Stimulated activated naive CD8-positive, alpha-beta T cell treated with anti-CD3 and anti-CD28 coated beads, Interleukin-15, Interleukin-2, amounts not matched to agents 100 ng/mL and 50 ng/mL, for 24 hours (primary cell): Measurements from ENCODE around the gene ASH1L.
"Not testable (repeated sequence)": the region's sequence is repeated elsewhere in the genome, so short reads cannot be mapped to it uniquely, and the experiment has no call there.

Source experiments
- H3K27ac Mint-ChIP-seq: one replicate; pipeline ENCODE4 v1.8.0; 2021; ENCODE audit warnings: mild to moderate bottlenecking, mixed read lengths
- H3K27me3 Mint-ChIP-seq: one replicate; pipeline ENCODE4 v1.8.0; 2021; ENCODE audit warnings: mixed read lengths
- H3K36me3 Mint-ChIP-seq: one replicate; pipeline ENCODE4 v1.8.0; 2021; ENCODE audit warnings: low read depth, mixed read lengths
- H3K4me1 Mint-ChIP-seq: one replicate; pipeline ENCODE4 v1.8.0; 2021; ENCODE audit warnings: low read depth, mixed read lengths
- H3K4me3 Mint-ChIP-seq: one replicate; pipeline ENCODE4 v1.8.0; 2021; ENCODE audit warnings: mild to moderate bottlenecking, mixed read lengths
- H3K9me3 Mint-ChIP-seq: one replicate; pipeline ENCODE4 v1.8.0; 2021; ENCODE audit warnings: mixed read lengths

The ASH1L gene, protein sequence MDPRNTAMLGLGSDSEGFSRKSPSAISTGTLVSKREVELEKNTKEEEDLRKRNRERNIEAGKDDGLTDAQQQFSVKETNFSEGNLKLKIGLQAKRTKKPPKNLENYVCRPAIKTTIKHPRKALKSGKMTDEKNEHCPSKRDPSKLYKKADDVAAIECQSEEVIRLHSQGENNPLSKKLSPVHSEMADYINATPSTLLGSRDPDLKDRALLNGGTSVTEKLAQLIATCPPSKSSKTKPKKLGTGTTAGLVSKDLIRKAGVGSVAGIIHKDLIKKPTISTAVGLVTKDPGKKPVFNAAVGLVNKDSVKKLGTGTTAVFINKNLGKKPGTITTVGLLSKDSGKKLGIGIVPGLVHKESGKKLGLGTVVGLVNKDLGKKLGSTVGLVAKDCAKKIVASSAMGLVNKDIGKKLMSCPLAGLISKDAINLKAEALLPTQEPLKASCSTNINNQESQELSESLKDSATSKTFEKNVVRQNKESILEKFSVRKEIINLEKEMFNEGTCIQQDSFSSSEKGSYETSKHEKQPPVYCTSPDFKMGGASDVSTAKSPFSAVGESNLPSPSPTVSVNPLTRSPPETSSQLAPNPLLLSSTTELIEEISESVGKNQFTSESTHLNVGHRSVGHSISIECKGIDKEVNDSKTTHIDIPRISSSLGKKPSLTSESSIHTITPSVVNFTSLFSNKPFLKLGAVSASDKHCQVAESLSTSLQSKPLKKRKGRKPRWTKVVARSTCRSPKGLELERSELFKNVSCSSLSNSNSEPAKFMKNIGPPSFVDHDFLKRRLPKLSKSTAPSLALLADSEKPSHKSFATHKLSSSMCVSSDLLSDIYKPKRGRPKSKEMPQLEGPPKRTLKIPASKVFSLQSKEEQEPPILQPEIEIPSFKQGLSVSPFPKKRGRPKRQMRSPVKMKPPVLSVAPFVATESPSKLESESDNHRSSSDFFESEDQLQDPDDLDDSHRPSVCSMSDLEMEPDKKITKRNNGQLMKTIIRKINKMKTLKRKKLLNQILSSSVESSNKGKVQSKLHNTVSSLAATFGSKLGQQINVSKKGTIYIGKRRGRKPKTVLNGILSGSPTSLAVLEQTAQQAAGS (N-terminal part only)

DNA sequence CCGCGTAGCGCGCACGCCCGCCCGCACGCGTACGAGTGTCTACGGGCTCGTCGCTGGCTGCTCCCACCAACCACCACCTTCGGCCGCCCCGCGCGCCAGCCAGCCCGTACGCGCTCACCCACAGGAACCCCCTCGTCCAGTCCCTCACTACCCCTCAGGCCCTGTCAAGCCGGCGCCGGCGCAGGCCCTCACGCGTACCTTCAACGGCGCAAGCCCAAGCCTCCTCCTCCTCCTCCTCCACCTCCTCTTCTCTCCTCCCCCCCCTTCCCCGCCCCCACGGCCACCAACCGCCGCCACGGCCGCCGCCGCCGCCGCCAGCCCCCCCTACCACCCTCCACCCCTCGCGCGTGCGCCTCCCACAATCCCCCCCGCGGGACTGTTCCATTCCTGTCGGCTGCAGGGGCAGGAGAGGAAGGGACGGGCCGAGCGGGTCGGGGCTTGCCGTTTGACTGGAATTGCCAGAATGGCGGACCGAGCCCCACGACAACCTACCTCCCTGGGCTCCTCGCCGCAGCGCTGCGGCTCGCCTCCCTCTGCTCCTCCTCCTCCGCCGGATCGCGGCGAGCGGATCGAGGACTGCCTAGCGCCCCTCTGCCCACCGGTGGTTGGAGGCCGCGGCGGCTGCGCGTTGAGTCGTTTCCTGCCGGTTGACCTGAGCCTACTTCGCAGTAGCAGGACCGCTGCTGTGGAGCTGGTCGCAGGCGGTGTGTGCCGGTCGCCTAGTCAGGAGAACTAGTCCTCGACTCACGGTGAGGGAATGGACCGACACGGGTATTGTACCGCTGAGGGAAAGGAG lies at the start of gene ASH1L:
TSS of gene ASH1L (minus strand) at position 223 of the 796 bp plus-strand sequence. CDS start 41,284 bp downstream, outside the sequence.
- H3K36me3 Mint-ChIP-seq, result peaks cover 23% of the 10 kb centered on the region

DNA sequence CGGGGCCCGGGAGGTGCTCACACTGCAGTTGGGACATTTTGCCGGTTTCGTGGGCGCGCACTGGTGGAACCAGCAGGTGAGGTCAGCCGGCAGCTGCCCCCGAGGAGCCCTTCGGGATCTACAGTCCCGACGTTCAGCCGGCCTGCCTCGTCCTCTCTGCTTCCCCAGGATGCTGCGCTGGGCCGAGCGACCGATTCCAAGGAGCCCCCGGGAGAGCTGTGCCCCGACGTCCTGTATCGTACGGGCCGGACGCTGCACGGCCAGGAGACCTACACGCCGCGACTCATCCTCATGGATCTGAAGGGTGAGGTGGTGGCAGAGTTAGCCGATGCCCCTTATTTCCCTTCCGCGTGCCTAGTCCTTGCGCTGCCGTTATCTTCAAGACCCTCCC lies 47.6 kb upstream of the ASH1L start:
- Mint-ChIP-seq H3K4me1 (peaks cover 13% of the 10 kb centered on the region), H3K36me3 (peaks cover 21% of the 10 kb centered on the region), H3K27ac (peak overlapping the region; percentile 95), H3K4me3 (peak overlapping the region; percentile 94)
- not testable (repeated sequence) for H3K9me3 Mint-ChIP-seq, H3K27me3 Mint-ChIP-seq

More for the DNA sequence above, at the start of gene ASH1L:
- H3K4me1 Mint-ChIP-seq, result peaks cover 45% of the 10 kb centered on the region
- peak within 1 kb of the TSS; percentile 99 for H3K4me3 Mint-ChIP-seq
- H3K9me3 Mint-ChIP-seq, result no peaks in the 10 kb centered on the region
- H3K27me3 Mint-ChIP-seq, result no peaks in the 10 kb centered on the region
- peak within 1 kb of the TSS; percentile 99 for H3K27ac Mint-ChIP-seq

DNA sequence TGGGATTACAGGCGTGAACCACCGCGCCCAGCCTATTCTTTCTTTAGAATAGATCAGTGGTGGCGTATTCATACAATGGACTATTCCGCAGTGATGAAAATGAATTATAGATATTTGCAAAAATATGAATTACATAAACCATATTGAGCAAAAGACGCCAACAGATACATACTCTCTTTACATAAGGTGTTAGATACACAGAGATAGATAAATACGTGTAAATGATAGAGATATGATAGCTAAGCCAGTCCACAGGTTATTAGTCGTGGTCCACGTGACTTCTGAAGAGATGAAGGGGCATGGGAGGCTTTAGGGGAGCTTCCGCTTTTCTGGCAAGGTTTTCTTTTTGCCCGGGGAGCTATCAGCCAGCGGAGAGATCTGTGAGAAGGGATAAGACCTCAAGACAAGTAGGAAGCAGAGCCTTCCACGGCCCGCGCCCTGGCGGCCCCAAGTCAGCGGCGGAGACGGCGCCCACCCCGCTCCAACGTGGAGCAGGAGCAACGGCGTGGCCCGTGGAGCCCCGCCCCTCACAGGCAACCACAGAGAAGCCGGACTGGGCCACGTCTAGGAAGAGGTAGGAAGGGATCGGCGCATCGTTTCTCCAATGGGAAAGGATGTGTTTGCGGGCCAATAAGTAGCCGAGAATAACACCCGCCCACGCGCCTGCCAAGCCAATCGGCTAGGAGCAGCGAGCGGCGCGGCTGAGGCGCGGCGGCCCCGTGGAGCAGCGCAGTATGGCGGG lies 47.1 kb upstream of the ASH1L start, which contains the start of gene MSTO1:
TSS of gene MSTO1 (plus strand) at position 704 of the 742 bp plus-strand sequence. CDS start at position 735, 31 bp downstream.
- H3K4me3 Mint-ChIP-seq, result peak within 1 kb of the TSS; percentile 94
- peaks cover 13% of the 10 kb centered on the region for H3K4me1 Mint-ChIP-seq
- no peaks in the 10 kb centered on the region for H3K9me3 Mint-ChIP-seq
- peak within 1 kb of the TSS; percentile 95 for H3K27ac Mint-ChIP-seq
- H3K36me3 Mint-ChIP-seq, result peaks cover 17% of the 10 kb centered on the region
- no peaks in the 10 kb centered on the region for H3K27me3 Mint-ChIP-seq

DNA sequence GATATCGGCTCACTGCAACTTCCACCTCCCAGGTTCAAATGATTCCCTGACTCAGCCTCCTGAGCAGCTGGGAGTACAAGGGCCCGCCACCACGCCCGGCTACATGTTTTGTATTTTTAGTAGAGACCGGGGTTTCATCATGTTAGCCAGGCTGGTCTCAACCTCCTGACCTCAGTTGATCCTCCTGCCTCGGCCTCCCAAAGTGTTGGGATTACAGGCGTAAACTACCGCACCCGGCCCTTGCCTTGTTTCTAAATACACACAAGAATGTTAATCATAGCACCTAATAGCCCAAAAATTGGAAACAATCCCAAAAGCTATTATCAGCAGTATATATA lies 46.3 kb upstream of the ASH1L start:
- Mint-ChIP-seq H3K4me1 (peaks cover 13% of the 10 kb centered on the region), H3K27me3 (no peaks in the 10 kb centered on the region), H3K36me3 (peaks cover 14% of the 10 kb centered on the region), H3K4me3 (peak overlapping the region; percentile 59), H3K27ac (no peak overlapping the region), H3K9me3 (no peaks in the 10 kb centered on the region)

DNA sequence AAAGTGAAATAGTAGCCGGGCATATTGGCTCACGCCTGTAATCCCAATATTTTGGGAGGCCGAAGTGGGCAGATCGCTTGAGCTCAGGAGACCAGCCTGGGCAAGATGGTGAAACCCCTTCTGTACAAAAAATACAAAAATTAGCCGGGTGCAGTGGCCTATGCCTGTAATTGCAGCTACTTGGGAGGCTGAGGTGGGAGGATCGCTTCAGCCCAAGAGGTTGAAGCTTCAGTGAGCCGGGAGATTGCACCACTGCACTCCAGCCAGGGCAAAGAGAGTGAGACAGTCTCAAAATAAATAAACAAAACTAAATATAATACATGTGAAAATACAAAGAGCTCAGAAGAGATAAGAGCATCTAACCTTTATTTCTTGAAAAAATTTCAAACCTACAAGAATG lies 45.1 kb upstream of the ASH1L start:
- H3K9me3 Mint-ChIP-seq, result no peaks in the 10 kb centered on the region
- H3K36me3 Mint-ChIP-seq, result peaks cover 9% of the 10 kb centered on the region
- H3K27ac Mint-ChIP-seq, result no peak overlapping the region
- H3K4me1 Mint-ChIP-seq, result peaks cover 12% of the 10 kb centered on the region
- no peak overlapping the region for H3K4me3 Mint-ChIP-seq
- no peaks in the 10 kb centered on the region for H3K27me3 Mint-ChIP-seq

DNA sequence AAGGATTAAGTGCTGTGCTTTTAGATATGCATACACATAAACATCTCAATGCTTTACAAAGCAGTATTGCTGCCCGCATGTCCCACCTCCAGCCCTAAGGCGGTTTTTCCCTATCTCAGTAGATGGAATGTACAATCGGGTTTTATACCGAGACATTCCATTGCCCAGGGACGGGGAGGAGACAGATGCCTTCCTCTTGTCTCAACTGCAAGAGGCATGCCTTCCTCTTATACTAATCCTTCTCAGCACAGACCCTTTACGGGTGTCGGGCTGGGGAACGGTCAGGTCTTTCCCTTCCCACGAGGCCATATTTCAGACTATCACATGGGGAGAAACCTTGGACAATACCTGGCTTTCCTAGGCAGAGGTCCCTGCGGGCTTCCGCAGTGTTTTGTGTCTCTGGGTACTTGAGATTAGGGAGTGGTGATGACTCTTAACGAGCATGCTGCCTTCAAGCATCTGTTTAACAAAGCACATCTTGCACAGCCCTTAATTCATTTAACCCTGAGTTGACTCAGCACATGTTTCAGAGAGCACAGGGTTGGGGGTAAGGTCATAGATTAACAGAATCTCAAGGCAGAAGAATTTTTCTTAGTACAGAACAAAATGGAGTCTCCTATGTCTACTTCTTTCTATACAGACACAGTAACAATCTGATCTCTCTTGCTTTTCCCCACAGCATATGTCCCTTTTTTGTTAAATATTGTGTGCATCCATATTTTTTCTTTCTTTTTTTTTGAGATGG lies 37.4 kb upstream of the ASH1L start:
- not testable (repeated sequence) for H3K36me3 Mint-ChIP-seq, H3K4me3 Mint-ChIP-seq, H3K27ac Mint-ChIP-seq, H3K27me3 Mint-ChIP-seq, H3K9me3 Mint-ChIP-seq
- peaks cover 11% of the 10 kb centered on the region for H3K4me1 Mint-ChIP-seq

DNA sequence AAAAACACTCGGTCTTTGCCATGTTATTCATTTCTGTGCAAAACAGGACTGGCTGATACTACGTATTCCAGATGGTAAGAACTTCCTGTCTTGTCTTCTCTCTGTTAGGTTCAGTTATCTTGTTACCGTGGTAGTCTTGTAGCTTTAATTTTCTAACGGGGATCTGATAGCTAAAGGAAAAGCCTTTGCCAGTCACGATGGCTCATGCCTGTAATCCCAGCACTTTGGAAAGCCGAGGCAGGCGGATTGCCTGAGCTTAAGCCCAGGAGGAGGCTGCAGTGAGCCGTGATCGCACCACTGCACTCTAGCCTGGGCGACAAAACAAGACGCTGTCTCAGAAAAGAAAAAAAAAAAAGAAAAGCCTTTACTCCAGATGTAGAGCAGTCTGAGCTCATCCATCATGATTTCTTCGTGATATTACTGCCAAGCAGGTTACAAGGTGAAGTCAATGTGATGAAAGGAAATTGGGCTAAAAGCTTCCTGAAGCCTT lies 36.3 kb upstream of the ASH1L start:
- peak overlapping the region; percentile 71 for H3K4me3 Mint-ChIP-seq

DNA sequence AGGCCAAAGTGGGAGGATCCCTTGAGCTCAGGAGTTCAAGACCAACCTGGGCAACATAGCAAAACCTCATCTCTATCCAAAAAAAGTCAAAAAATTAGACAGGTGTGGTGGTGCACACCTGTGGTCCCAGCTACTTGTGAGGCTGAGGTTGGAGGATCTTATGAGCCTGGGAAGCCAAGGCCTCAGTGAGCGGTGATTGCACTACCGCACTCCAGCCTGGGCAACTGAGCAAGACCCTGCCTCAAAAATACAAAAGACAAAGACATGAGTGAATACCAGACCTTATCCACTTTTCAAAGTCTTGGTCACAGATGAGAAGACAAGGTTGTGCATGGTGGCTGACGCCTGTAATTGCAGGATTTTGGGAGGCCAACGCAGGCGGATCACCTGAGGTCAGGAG lies 34.3 kb upstream of the ASH1L start:
- Mint-ChIP-seq H3K4me3 (no peak overlapping the region), H3K27me3 (no peaks in the 10 kb centered on the region), H3K4me1 (peaks cover 13% of the 10 kb centered on the region), H3K9me3 (no peaks in the 10 kb centered on the region), H3K36me3 (no peaks in the 10 kb centered on the region), H3K27ac (no peak overlapping the region)

More for the DNA sequence above, 36.3 kb upstream of the ASH1L start:
- no peaks in the 10 kb centered on the region for H3K36me3 Mint-ChIP-seq
- peaks cover 11% of the 10 kb centered on the region for H3K4me1 Mint-ChIP-seq
- H3K27ac Mint-ChIP-seq, result peak overlapping the region; percentile 66
- no peaks in the 10 kb centered on the region for H3K9me3 Mint-ChIP-seq
- H3K27me3 Mint-ChIP-seq, result no peaks in the 10 kb centered on the region

DNA sequence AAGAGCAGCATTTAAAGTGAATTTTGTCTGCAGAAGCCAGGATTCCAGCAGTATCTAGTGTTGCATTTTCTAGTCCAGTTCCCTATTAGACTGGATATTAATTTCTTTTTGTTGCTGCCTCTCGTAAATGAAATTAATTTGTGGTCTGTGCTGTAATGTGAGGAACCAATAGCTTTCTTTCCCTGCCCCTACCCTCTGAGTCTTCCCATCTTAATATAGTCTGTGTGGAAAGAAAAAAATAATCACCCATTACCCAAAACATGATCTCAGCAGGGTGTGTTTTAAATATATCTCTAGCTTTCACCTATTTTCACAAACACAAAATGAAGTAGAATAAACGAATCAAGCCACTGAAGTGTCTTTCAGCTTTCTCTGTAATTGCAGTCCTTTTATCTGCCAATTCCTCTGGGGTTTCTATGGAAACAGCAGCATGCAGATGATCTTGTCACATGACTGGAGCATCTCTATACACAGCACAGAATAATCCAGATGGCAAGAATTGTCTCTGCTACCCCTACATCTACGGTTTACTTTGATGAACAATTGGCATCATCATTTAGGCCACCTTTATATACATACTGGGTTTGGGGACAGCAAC lies 33.4 kb upstream of the ASH1L start:
- H3K9me3 Mint-ChIP-seq, H3K27ac Mint-ChIP-seq, H3K27me3 Mint-ChIP-seq, H3K36me3 Mint-ChIP-seq, H3K4me3 Mint-ChIP-seq: not testable (repeated sequence)
- peaks cover 13% of the 10 kb centered on the region for H3K4me1 Mint-ChIP-seq

DNA sequence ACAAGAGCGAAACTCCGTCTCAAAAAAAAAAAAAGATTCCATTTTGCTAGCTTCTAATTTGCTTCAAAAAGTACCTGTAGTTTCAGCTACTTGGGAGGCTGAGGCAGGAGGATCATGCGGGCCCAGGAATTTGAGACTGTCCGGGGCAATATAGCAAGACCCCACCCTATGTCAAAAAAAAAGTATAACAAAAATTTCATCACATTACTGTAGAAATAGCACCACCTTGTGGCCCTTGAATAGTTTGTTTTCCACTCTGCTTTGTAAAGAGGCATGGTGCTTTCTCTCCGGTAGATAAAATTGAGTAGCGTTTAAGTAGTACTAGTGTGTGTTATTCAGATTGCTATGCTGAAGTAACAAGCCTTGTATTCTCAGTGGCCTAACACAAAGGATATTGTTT lies 29.2 kb upstream of the ASH1L start:
- H3K9me3 Mint-ChIP-seq, result no peaks in the 10 kb centered on the region
- H3K4me1 Mint-ChIP-seq, result peaks cover 3% of the 10 kb centered on the region
- no peak overlapping the region for H3K4me3 Mint-ChIP-seq
- H3K27me3 Mint-ChIP-seq, result no peaks in the 10 kb centered on the region
- H3K27ac Mint-ChIP-seq, result no peak overlapping the region
- H3K36me3 Mint-ChIP-seq, result no peaks in the 10 kb centered on the region

DNA sequence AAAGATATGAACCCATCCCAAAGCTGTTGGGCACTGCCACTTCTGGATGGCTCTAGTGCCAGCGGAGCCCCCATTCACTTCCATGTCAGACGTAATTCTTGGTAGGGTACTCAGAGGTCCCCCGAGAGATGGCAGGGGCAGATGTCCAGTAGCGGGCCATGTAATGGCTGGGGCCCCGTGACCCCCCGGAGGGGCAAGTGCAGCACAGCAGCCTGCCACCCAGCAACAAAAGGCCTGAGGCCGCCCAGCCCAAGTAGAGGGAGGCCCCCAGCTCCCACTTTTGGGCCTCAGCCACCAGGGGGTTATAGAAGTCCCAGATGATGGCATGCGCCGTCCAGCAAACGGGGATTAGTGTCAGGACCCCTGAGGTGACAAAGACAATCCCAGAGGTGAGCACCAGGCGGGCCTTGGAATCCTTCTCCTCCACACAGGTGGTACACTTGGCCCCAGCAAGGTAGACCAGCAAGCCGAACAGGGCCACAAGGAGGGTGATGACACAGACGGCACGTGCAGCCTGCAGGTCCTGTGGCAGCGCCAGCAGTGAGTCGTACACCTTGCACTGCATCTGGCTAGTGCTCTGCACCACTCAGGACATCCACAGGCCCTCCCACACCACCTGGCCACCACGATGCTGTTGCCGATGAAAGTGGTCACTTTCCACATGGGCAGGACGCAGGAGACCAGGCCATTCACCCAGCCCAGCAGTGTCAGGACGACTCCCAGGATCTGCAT lies 28.1 kb upstream of the ASH1L start:
- not testable (repeated sequence) for H3K4me3 Mint-ChIP-seq, H3K27ac Mint-ChIP-seq, H3K27me3 Mint-ChIP-seq, H3K4me1 Mint-ChIP-seq, H3K36me3 Mint-ChIP-seq, H3K9me3 Mint-ChIP-seq

DNA sequence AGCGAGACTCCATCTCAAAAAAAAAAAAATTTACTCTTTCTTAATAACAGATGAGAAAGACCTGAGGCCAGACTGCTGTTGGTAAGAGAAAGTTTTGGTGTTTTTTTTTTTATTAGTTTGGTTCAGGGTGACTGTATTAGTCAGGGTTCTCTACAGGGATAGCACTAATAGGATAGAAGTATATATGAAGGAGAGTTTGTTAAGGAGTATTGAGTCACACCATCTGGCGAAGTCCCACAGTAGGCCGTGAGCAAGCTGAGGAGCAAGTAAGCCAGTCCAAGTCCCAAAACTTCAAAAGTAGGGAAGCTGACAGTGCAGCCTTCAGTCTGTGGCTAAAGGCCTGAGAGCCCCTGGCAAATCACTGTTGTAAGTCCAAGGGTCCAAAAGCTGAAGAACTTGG lies 26.7 kb upstream of the ASH1L start:
- not testable (repeated sequence) for H3K27me3 Mint-ChIP-seq, H3K4me1 Mint-ChIP-seq, H3K36me3 Mint-ChIP-seq, H3K4me3 Mint-ChIP-seq, H3K27ac Mint-ChIP-seq, H3K9me3 Mint-ChIP-seq
